Right lobe of liver (tissue), 6 donors: ENCODE results near the gene RAET1G. TPM values are rescaled to one million over a fixed set of nuclear protein-coding genes. Genes with fewer than 3 reads are reported as not detected.
"Not testable (repeated sequence)": the region's sequence is repeated elsewhere in the genome, so short reads cannot be mapped to it uniquely, and the experiment has no call there.

Experiments
- ATAC-seq, 4 donors: fragments of 200-7000 bp; cut with Tn5 transposase; one replicate each; pipeline ENCODE4 v1.9.1; 2020; ENCODE audit warnings: mild to moderate bottlenecking in 4 of 4, moderate library complexity in 4 of 4
- DNase-seq, 3 donors: peaks; one replicate each; pipeline ENCODE4 v3.0.0-alpha.2; 2020
- H3K27ac ChIP-seq, 3 donors: fragments of 200-600 bp; one replicate each; pipeline ENCODE4 v1.8.0; 2022
- H3K27me3 ChIP-seq, 2 donors: fragments of 200-600 bp; one replicate each; pipeline ENCODE4 v1.8.0; 2022
- H3K36me3 ChIP-seq, 4 donors: fragments of 200-600 bp; sonication (generic) in 1 of 4; one replicate each; pipeline versions ENCODE4 v1.5.1 to v1.8.0; 2017 to 2022; ENCODE audit warnings: control low read depth in 1 of 4
- H3K4me1 ChIP-seq, 4 donors: fragments of 200-600 bp; sonication (generic) in 1 of 4; one replicate each; pipeline versions ENCODE4 v1.5.1 to v1.8.0; 2017 to 2022; ENCODE audit warnings: control low read depth in 1 of 4
- H3K4me3 ChIP-seq, 3 donors: fragments of 200-600 bp; one replicate each; pipeline ENCODE4 v1.8.0; 2022
- H3K9me3 ChIP-seq, 4 donors: fragments of 200-600 bp; sonication (generic) in 1 of 4; one replicate each; pipeline versions ENCODE4 v1.5.1 to v1.8.0; 2017 to 2022; ENCODE audit warnings: control low read depth in 1 of 4
- POLR2A ChIP-seq: fragments of 450-650 bp; IDR thresholded peaks from one replicate; pipeline ENCODE4 v1.6.1; 2017; ENCODE audit warnings: antibody characterized with exemption, mild to moderate bottlenecking
- WGBS: methylation state at CpG from one replicate; pipeline ENCODE4 v1.1.6; 2018; ENCODE audit warnings: low coverage, low lambda C conversion rate; ENCODE audit not compliant: insufficient coverage; ENCODE audit errors: missing lambda C conversion rate; 5-methylcytosine and 5-hydroxymethylcytosine counted together
- intact Hi-C, 2 donors: fragments of 100-400 bp; cut with DNase I; formaldehyde crosslinking; loops; one replicate each; pipeline versions ENCODE4 v1.11.2 to v1.14.1; 2022
- total RNA-seq, 6 experiments: library from RNA; depleted of rRNA in 2 of 6; stranded (reverse); fragments of >200 nt in 2 of 6; fragmentation: NEBNext Ultra II Directional in 3 of 6; extraction: Animal tissue kit (Norgen Biotek cat#: 25700) in 3 of 6; gene quantifications; one replicate each; pipeline versions ENCODE4 v1.1.0 to v1.2.4, GENCODE V29; 2016 to 2023
- TF ChIP-seq, protein P1 (sequence below), 4 donors: fragments of 200-600 bp in 3 of 4; fragments of 450-650 bp in 1 of 4; IDR thresholded peaks; one replicate each; pipeline versions ENCODE4 v1.5.1 to v1.8.0; 2016 to 2022; ENCODE audit warnings: antibody characterized with exemption in 4 of 4, mild to moderate bottlenecking in 2 of 4
- donor health status: DM: no; HTN: yes; CAD: no.
- donor health status: DM: no; HTN: no; CAD: no.
- donor health status: DM: no; HTN: no; CAD: no.
- donor health status: DM: no; HTN: yes; CAD: no.
- donor health status: DM: no; HTN: yes; CAD: no.

Gene RAET1G
- total RNA-seq, 6 experiments from 2014 or later = not detected

DNA sequence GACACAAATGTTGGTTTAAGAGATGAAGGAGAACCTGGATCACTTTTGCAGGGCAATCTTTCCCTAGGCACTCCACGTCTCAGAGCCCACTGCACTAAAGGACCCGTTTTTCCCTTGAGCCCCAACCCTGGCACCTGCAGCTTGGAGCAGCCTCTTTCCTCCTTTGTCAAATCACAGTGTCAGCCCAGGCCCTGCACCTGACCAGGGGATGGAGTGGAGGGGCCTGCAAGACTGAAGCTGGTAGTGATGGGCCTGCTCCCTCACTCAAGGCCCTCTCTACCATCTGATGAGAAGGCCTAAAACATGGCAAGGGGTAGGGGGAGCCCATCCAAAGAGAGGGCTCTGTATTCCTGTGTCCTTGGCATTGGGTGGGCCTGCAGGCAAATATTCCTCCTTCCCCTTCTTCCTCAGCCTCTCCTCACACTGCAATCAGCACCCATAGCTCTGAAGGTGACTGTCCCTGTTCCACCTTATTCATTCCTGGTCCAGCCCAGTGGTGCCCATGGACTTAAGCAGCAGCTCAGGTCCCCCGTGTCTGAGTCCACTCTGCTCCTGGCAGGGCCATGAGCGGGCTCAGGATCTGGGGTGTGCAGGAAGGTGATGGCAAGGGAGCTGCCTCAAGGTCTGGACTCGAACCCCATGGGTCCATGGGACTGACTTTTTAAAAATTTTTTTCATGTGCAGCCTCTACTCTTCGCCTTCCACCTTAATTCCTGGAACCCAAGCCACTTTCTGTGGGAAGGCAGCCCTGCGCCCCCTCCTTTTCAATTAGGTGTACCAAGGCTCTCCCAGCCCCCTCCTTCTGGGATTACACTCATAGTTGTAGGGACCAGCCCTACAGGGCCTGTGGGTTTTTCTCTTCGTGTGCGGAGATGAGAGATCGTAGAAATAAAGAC is 6.7 kb downstream of the RAET1G start:
- no peaks in the 10 kb centered on the region for H3K9me3 ChIP-seq

DNA sequence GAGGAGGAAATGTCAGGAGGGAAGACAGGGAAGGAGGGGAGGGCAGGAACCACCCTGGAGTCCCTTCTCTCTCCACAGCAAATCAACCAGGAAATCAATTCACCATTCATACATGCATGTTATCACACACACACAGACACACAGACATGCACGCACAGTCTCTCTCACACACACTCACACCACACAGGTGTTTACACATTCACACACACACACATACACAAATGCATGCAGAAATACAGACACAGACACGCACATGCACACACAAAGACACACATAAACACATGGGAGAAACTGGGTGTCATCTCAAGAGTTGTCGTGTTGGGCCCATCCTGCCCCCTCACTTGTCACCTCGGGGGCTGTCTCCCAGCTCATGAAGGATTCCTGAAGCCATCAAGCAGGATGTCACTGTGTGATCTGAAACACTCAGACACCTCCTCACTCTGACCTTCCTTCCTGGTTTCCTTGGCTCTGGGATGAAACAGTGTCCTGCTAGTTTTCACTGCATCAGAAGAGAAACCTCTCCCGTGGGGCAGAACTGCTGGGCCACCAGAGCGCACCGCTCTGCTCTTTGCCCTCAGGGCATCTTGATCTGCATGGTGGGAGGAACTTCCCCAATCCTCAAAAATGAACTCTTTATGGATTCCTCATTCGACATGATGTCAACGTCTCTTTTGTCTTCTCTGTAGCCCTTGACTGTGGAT is 9.2 kb downstream of the RAET1G start:
- no peaks in the 10 kb centered on the region for H3K9me3 ChIP-seq
- TF ChIP-seq POLR2A = no peak
- TF ChIP-seq, protein P1, sequence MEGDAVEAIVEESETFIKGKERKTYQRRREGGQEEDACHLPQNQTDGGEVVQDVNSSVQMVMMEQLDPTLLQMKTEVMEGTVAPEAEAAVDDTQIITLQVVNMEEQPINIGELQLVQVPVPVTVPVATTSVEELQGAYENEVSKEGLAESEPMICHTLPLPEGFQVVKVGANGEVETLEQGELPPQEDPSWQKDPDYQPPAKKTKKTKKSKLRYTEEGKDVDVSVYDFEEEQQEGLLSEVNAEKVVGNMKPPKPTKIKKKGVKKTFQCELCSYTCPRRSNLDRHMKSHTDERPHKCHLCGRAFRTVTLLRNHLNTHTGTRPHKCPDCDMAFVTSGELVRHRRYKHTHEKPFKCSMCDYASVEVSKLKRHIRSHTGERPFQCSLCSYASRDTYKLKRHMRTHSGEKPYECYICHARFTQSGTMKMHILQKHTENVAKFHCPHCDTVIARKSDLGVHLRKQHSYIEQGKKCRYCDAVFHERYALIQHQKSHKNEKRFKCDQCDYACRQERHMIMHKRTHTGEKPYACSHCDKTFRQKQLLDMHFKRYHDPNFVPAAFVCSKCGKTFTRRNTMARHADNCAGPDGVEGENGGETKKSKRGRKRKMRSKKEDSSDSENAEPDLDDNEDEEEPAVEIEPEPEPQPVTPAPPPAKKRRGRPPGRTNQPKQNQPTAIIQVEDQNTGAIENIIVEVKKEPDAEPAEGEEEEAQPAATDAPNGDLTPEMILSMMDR (IDR thresholded peaks at IDR 0.05) = no peak
- intact Hi-C loops = no loop called here
- ATAC-seq (no peak), DNase-seq (peak in 1 of 3 donors; percentile 14)
- 69% methylated on average over 7 of the region's 9 CpGs for WGBS
- H3K4me3 ChIP-seq = no peak overlapping the region
- H3K27ac ChIP-seq = no peak overlapping the region
- H3K27me3 ChIP-seq = no peaks in the 10 kb centered on the region
- H3K36me3 ChIP-seq = no peaks in the 10 kb centered on the region
- no peaks in the 10 kb centered on the region for H3K4me1 ChIP-seq

More for the DNA sequence above, 6.7 kb downstream of the RAET1G start:
- TF ChIP-seq POLR2A = no peak
- TF ChIP-seq, protein P1 (IDR thresholded peaks at IDR 0.05) = no peak
- H3K36me3 ChIP-seq = no peaks in the 10 kb centered on the region
- no peaks in the 10 kb centered on the region for H3K27me3 ChIP-seq
- intact Hi-C loops = no loop called here
- H3K4me3 ChIP-seq = no peak overlapping the region
- no peak for ATAC-seq
- no peak for DNase-seq
- no peak overlapping the region for H3K27ac ChIP-seq
- no peaks in the 10 kb centered on the region for H3K4me1 ChIP-seq
- 86% methylated on average over 10 of the region's 10 CpGs for WGBS

DNA sequence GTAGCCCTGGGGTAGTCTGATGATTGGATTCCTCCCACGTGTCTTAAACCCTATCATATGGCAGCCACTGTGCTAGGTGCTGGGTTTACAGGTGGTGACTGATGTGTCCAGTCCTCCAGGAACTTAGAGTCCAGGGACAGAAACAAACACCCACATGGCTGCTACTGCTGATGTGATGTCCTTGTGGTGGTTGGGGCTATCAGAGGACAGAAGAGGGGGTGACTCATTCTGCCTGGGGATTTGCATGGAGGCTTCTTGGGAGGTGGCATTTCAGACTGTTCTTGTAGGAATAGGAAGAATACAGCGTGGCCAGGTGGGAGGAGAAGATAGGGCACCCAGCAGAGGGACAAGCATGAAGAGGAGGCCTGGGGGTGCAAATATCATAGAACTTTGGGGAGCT is 9.8 kb downstream of the RAET1G start:
- DNase-seq (peak in 1 of 3 donors; percentile 18), ATAC-seq (peak in 1 of 4 donors; percentile 11)
- Histone ChIP-seq H3K9me3 (no peaks in the 10 kb centered on the region), H3K27me3 (no peaks in the 10 kb centered on the region), H3K4me1 (no peaks in the 10 kb centered on the region), H3K27ac (no peak overlapping the region), H3K36me3 (no peaks in the 10 kb centered on the region), H3K4me3 (no peak overlapping the region)
- TF ChIP-seq POLR2A = no peak
- TF ChIP-seq, protein P1 (IDR thresholded peaks at IDR 0.05) = no peak
- WGBS = 93% methylated on average over 2 of the region's 2 CpGs
- intact Hi-C loops = no loop called here

DNA sequence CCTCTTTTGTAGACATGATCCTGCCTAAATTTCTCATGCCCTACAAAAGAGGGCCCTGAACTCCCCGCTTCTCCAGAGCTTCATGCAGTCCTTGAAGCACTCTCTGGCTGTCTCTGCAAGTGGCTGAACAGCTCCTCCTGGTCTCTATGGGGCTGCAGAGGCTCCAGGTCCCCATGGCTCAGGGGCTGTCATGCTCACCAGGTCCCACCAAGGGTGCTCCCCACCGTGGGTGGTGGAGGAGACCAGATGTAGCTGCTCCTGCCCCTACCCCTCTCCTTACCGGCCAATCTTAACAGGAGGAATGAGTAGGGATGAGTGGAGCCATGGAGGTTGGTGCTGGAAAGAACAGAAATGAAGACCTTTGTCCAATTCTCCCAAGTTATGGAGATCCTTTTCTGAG is 10.2 kb downstream of the RAET1G start:
- H3K27ac ChIP-seq, H3K9me3 ChIP-seq, intact Hi-C loops, H3K4me3 ChIP-seq, H3K4me1 ChIP-seq, H3K27me3 ChIP-seq, H3K36me3 ChIP-seq: not testable (repeated sequence)
- peak in 1 of 3 donors; percentile 4 for DNase-seq
- peak in 1 of 4 donors; percentile 18 for ATAC-seq
- WGBS = no CpG with 5 or more reads among the region's 3 CpGs

DNA sequence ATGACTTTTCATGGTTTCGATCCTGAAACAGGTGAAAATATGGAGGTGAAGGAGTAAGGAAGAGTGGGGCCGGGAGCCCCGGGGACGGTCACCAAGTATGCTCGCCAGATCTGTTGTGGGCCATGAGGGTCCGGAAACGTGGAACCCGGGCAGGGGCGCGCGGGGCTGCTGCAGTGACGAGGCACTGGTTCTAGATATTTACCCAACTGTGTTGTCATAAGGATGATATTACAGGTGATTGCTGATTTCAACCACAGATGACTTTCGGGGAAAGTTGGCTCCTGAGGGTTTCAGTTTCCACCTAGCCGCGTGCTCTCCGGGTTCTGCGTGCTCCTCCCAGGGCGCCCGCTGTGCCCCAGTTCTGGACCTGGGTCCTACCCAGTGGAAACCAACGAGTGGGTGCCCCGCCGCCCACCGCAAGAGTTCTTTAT is 12.2 kb downstream of the RAET1G start:
- WGBS = 91% methylated on average over 7 of the region's 23 CpGs
- H3K4me1 ChIP-seq = no peaks in the 10 kb centered on the region
- intact Hi-C loops = no loop called here
- H3K4me3 ChIP-seq = no peak overlapping the region
- H3K36me3 ChIP-seq = no peaks in the 10 kb centered on the region
- ATAC-seq (no peak), DNase-seq (peak in 1 of 3 donors; percentile 30)
- H3K27ac ChIP-seq = no peak overlapping the region
- no peaks in the 10 kb centered on the region for H3K9me3 ChIP-seq
- no peaks in the 10 kb centered on the region for H3K27me3 ChIP-seq
- TF ChIP-seq, protein P1 (IDR thresholded peaks at IDR 0.05) = no peak
- no peak for TF ChIP-seq POLR2A
